GM20431 (cell line): Measurements from ENCODE around the gene CCR4.
"Not testable (repeated sequence)": the region's sequence is repeated elsewhere in the genome, so short reads cannot be mapped to it uniquely, and the experiment has no call there.

Experiments
- in situ Hi-C: fragments of 300-500 bp; cut with MseI, MboI; formaldehyde crosslinking; loops from one replicate; pipeline ENCODE4 v1.15.0; 2020; ENCODE audit warnings: low sequenced_read_pairs; ENCODE audit not compliant: unreplicated experiment

Gene CCR4

GRCh38 chr3:32948625-32949445 is 2.6 kb upstream of the CCR4 start:
- in situ Hi-C loops = no loop called here

- in situ Hi-C loops = loop anchor here (10.0 kb wide), 1 partner anchor 124 kb away; no protein-coding TSS in a partner anchor
Observed at GRCh38 chr3:32950516-32950915, 928 bp upstream of the CCR4 start.

GRCh38 chr3:32952369-32953077 is 1.1 kb downstream of the CCR4 start:
- in situ Hi-C loops = loop anchor here (10.0 kb wide), 1 partner anchor 122 kb away; no protein-coding TSS in a partner anchor

GRCh38 chr3:32954506-32954905 is 3.1 kb downstream of the CCR4 start:
- in situ Hi-C loops = loop anchor here (10.0 kb wide), 1 partner anchor 120 kb away; no protein-coding TSS in a partner anchor

- in situ Hi-C loops = loop anchor here (10.0 kb wide), 1 partner anchor 118 kb away; no protein-coding TSS in a partner anchor
Observed at GRCh38 chr3:32956750-32957570, 5.5 kb downstream of the CCR4 start.

- in situ Hi-C loops = loop anchor here (10.0 kb wide), 1 partner anchor 116 kb away; no protein-coding TSS in a partner anchor
Observed at GRCh38 chr3:32958509-32958908, 7.1 kb downstream of the CCR4 start.

- in situ Hi-C loops = loop anchor here (10.0 kb wide), 1 partner anchor 115 kb away; no protein-coding TSS in a partner anchor
Observed at GRCh38 chr3:32959371-32959770, 7.9 kb downstream of the CCR4 start.

GRCh38 chr3:32960404-32961170 is 9.1 kb downstream of the CCR4 start:
- in situ Hi-C loops = no loop called here

GRCh38 chr3:32961189-32961715 is 9.8 kb downstream of the CCR4 start:
- in situ Hi-C loops = no loop called here

- in situ Hi-C loops = no loop called here
Observed at GRCh38 chr3:32963871-32964270, 12.4 kb downstream of the CCR4 start.

- in situ Hi-C loops = not testable (repeated sequence)
Observed at GRCh38 chr3:32964781-32965180, 13.3 kb downstream of the CCR4 start.

GRCh38 chr3:32965617-32966213 is 14.3 kb downstream of the CCR4 start:
- in situ Hi-C loops = not testable (repeated sequence)

GRCh38 chr3:32966627-32967026 is 15.2 kb downstream of the CCR4 start:
- in situ Hi-C loops = not testable (repeated sequence)

GRCh38 chr3:32968166-32968919 is 16.9 kb downstream of the CCR4 start:
- in situ Hi-C loops = no loop called here

GRCh38 chr3:32968920-32969389 is 17.5 kb downstream of the CCR4 start:
- in situ Hi-C loops = no loop called here

- in situ Hi-C loops = no loop called here
Observed at GRCh38 chr3:32969656-32970055, 18.2 kb downstream of the CCR4 start.

- in situ Hi-C loops = not testable (repeated sequence)
Observed at GRCh38 chr3:32971291-32971690, 19.8 kb downstream of the CCR4 start.
